ENCODE results near the gene AMT.

AMT gene

GRCh38 chr3:49422379-49423248 is at the start of gene AMT:
Gene AMT, minus strand, starts transcription at chr3:49422473. Its CDS starts 23 bp downstream, at chr3:49422450.
- DNase-seq, result no peak

- DNase-seq, result peak; percentile 30 to 48
These were observed 48.6 kb upstream of the AMT start for GRCh38 chr3:49470714-49471420.

- DNase-seq, result peak; percentile 89 to 94
These were observed 47.9 kb upstream of the AMT start, which contains the start of gene DAG1 for GRCh38 chr3:49469936-49470713. Gene DAG1, plus strand, starts transcription at chr3:49470267. Its CDS starts 40,268 bp downstream, at chr3:49510535.

GRCh38 chr3:49469037-49469935 is 47.0 kb upstream of the AMT start:
- peak in 1 of 2 experiments; percentile 76 for DNase-seq

GRCh38 chr3:49466085-49466484 is 43.8 kb upstream of the AMT start:
- no peak for DNase-seq

GRCh38 chr3:49465270-49466034 is 43.2 kb upstream of the AMT start:
- DNase-seq, result no peak

GRCh38 chr3:49462222-49462621 is 39.9 kb upstream of the AMT start:
- no peak for DNase-seq

- DNase-seq, result no peak
These were observed 39.3 kb upstream of the AMT start for GRCh38 chr3:49461443-49462171.

GRCh38 chr3:49460956-49461355 is 38.7 kb upstream of the AMT start:
- no peak for DNase-seq

- no peak for DNase-seq
These were observed 38.1 kb upstream of the AMT start for GRCh38 chr3:49460188-49460890.

GRCh38 chr3:49456466-49456865 is 34.2 kb upstream of the AMT start:
- DNase-seq, result no peak

- no peak for DNase-seq
These were observed 32.8 kb upstream of the AMT start for GRCh38 chr3:49454898-49455681.

- DNase-seq, result no peak
These were observed 32.2 kb upstream of the AMT start for GRCh38 chr3:49454458-49454857.

GRCh38 chr3:49453621-49454020 is 31.3 kb upstream of the AMT start:
- DNase-seq, result no peak

GRCh38 chr3:49445391-49445790 is 23.1 kb upstream of the AMT start:
- no peak for DNase-seq

- DNase-seq, result no peak
These were observed 12.5 kb upstream of the AMT start for GRCh38 chr3:49434731-49435130.

- DNase-seq, result peak in 1 of 2 experiments; percentile 34
These were observed 6.4 kb upstream of the AMT start for GRCh38 chr3:49428752-49429080.

GRCh38 chr3:49427586-49427985 is 5.3 kb upstream of the AMT start:
- no peak for DNase-seq

GRCh38 chr3:49424816-49425215 is 2.5 kb upstream of the AMT start:
- no peak for DNase-seq
